D721Med (cell line): ENCODE results near the gene NLGN2.

Source experiments
- DNase-seq: peaks from one replicate; pipeline ENCODE4 v3.0.0; 2011; ENCODE audit warnings: low spot score; ENCODE audit not compliant: insufficient read length
- FAIRE-seq: peaks from 2 replicates; lab custom pipeline; 2011; peaks lifted over from hg19 to GRCh38; lab: Jason Lieb, UNC
- CTCF ChIP-seq: IDR thresholded peaks from 2 replicates; pipeline ENCODE4 v1.5.1; 2012; ENCODE audit warnings: mild to moderate bottlenecking, control low read depth; ENCODE audit not compliant: insufficient read depth; ENCODE audit errors: missing control alignments

The NLGN2 gene

GRCh38 chr17:7416323-7416722 is 8.7 kb downstream of the NLGN2 start:
- no peak for FAIRE-seq
- TF ChIP-seq CTCF: no peak
- no peak for DNase-seq

- TF ChIP-seq CTCF: no peak
- DNase-seq (no peak), FAIRE-seq (no peak)
Observed at GRCh38 chr17:7417056-7417655, 9.5 kb downstream of the NLGN2 start.

- FAIRE-seq (no peak), DNase-seq (no peak)
- no peak for TF ChIP-seq CTCF
Observed at GRCh38 chr17:7418472-7419152, 11.0 kb downstream of the NLGN2 start.

GRCh38 chr17:7419819-7420610 is 12.4 kb downstream of the NLGN2 start, which contains the start of gene SPEM1:
TSS of gene SPEM1 (plus strand) at chr17:7420324. CDS start at chr17:7420385, 61 bp downstream.
- no peak for TF ChIP-seq CTCF
- DNase-seq (no peak), FAIRE-seq (no peak)

GRCh38 chr17:7421186-7421585 is 13.5 kb downstream of the NLGN2 start:
- FAIRE-seq (no peak), DNase-seq (no peak)
- no peak for TF ChIP-seq CTCF

- no peak for FAIRE-seq
- no peak for TF ChIP-seq CTCF
Observed at GRCh38 chr17:7423679-7424078, 16.0 kb downstream of the NLGN2 start.

GRCh38 chr17:7425316-7425715 is 17.7 kb downstream of the NLGN2 start, which contains the start of gene SPEM2:
TSS of gene SPEM2 (plus strand) at chr17:7425616. CDS start at chr17:7425689, 73 bp downstream.
- DNase-seq: no peak
- no peak for TF ChIP-seq CTCF
- FAIRE-seq: no peak

More at GRCh38 chr17:7423679-7424078, 16.0 kb downstream of the NLGN2 start:
- no peak for DNase-seq
